T-helper 9 cell (primary cell): ENCODE results near the gene TERT.
"Not testable (repeated sequence)": the region's sequence is repeated elsewhere in the genome, so short reads cannot be mapped to it uniquely, and the experiment has no call there.

ENCODE experiments used
- DNase-seq: peaks from one replicate; pipeline ENCODE4 v3.0.0-alpha.2; 2020

TERT gene

DNA sequence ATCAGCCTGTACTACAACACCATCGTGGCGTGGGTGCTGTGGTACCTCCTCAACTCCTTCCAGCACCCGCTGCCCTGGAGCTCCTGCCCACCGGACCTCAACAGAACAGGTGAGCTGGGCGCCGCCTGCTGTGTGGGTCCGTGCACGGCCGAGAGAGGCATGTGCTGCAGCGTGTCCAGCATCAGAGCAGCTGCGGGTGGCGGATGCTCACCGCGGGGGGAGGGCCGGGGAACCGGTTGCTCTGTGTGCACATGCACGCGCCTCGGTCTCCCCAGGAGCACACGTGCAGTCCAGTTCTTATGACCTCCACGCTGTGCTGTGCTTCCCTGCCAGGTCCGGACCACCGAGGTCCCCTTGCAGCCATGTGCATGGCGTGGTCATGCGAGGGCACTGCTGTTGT lies 62.1 kb downstream of the TERT start:
- DNase-seq = no peak

DNA sequence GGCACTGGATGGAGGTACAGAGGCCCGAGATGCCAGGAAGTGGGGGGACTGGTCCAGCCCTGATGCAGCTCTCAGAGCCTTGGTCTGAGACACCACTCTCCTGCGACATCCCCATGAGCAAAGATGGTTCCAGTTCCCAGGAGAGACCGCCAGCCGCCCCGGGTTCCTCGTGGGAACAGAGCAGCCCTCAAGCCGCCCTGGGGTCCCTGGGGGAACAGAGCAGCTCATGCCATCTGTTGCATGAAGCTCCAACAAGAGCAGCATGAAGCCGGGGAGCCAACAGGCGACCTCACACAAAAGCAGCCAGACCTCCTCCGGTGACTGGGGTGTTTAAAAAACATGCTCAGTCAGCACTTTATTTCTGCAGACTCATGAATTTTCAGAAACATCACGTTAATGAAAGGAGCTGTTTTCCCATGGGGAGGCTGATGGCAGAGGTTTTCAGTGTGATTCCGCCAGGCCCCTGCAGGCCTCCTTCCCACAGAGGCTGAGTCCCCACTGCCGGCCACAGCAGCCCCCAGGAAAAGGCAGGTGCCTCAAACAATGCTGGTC lies 63.4 kb downstream of the TERT start:
- no peak for DNase-seq

GRCh38 chr5:1230551-1230950 lies 64.3 kb downstream of the TERT start:
- DNase-seq = no peak

GRCh38 chr5:1229822-1230221 lies 65.0 kb downstream of the TERT start:
- DNase-seq = no peak

DNA sequence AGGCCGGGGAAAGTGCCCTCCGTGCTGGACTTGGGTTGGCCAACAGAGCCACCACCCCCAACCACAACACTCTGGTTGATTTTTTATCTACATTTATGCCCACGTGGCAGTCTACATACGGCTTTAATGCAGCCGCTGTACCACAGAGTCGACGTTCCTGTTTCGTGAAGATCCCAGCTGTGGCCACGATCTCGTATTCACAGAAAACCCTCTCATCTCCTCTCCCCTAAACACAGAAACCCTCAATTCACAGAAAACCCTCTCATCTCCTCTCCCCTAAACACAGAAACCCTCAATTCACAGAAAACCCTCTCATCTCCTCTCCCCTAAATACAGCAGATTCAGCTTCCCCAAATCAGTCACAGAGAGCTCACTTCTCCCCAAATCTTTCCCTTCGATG lies 65.8 kb downstream of the TERT start:
- DNase-seq = not testable (repeated sequence)

GRCh38 chr5:1228120-1228519 lies 66.7 kb downstream of the TERT start:
- no peak for DNase-seq

- no peak for DNase-seq
Observed at GRCh38 chr5:1227667-1228066, 67.2 kb downstream of the TERT start.

DNA sequence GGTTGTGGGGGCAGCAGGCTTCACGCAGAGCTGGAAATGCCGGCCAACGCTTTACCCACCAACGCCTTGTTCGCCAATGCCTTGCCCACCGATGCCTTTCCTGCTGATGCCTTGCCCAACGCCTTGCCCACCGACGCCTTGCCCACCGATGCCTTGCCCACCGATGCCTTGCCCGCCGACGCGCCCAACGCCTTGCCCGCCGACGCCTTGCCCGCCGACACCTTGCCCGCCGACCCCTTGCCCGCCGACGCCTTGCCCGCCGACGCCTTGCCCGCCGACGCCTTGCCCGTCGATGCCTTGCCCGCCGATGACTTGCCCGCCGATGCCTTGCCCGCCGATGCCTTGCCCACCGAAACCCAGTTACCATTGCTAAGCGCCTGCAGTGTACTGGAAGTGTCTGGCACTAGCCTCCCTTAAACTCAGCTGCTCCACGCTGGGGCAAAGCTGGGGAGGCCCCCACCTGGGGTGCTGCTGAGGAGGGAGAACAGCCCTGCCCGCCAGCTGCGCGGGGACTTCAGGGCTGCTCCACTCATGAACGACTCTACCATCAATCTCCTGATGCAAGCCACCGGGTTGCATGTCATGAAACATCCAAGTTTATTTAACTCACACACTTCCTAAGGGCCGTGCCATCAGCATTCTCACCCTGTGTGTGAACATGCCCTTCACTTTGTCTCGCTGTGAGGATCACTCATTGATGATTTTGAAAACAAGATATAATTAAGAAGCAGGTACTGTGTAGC lies 67.9 kb downstream of the TERT start:
- DNase-seq = no peak

- DNase-seq = no peak
Observed at GRCh38 chr5:1226231-1226630, 68.6 kb downstream of the TERT start.

DNA sequence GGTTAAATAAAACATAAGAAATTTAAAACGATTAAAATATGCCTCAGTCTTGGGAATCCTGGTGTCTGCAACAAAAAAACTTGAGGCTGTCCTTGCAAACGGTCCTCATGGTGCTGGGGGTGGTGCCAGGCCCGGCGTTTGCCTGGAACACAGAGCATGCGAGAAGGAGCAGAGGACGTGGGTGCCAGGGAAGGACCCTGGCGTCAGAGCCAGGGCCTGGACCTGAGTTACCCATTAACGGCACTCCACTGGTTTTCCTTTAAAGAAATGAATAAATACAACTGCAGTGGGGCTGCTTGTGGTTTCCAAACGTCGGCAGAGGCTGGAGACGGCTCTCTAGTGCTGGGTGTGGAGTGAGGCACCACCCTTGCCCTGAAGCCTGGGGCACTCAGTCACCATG lies 69.8 kb downstream of the TERT start, which contains the start of gene SLC6A18:
Gene SLC6A18 (plus strand): TSS at position 301 of the 400 bp plus-strand sequence. CDS start 97 bp downstream, at position 398.
- no peak for DNase-seq

- no peak for DNase-seq
Observed at GRCh38 chr5:1224631-1225030, 70.2 kb downstream of the TERT start.

- no peak for DNase-seq
Observed at GRCh38 chr5:1223278-1223670, 71.6 kb downstream of the TERT start.

DNA sequence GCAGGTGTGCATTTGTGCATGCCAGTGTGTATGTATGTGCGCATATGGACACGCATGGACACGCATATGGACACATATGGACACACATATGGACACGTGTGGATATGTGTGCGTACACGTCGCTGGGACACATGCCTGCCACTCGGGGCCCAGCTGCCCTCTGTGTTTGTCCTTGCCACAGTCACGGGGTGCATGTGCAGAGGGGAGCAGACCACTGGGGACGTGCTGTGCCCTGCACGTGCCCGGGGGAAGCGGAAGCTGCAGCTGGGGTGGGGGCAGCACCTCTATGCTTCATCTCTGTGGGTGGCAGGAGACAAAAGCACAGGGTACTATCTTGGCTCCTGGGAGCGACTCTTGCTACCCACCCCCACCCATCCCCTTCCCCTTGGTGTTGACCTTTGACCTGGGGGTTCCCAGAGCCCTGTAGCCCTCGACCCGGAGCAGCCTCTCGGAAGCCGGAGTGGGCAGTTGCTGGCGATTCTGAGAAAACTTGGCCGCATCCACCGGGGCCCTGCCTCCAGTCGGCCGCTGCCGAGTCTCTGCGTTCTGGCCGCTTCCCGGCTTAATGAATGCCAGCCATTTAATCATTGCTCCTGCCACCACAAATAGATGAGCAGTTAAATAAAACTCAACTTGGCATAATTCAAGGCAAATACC lies 72.1 kb downstream of the TERT start:
- DNase-seq = no peak

- no peak for DNase-seq
Observed at GRCh38 chr5:1222147-1222546, 72.7 kb downstream of the TERT start.

- DNase-seq = no peak
Observed at GRCh38 chr5:1221721-1222120, 73.1 kb downstream of the TERT start.

GRCh38 chr5:1220831-1221230 lies 74.0 kb downstream of the TERT start:
- DNase-seq = no peak

GRCh38 chr5:1220351-1220750 lies 74.5 kb downstream of the TERT start:
- DNase-seq = no peak

DNA sequence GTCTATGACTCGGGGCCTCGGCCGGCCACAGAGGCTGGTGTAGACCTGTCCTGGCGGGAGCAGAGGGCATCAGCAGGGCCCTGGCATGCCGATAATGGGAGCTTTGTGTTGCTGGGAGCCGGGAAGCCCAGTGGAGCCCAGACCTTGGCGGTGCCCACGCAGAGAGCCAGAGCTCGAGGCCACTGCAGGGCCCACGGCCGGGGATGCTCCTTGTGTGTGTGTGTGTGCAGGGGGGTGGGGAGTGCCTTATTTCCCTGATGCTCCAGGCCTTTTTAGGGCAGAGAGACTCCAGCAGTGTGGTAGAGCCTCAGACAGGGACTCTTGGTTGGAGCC lies 75.1 kb downstream of the TERT start:
- no peak for DNase-seq

- DNase-seq = no peak
Observed at GRCh38 chr5:1219098-1219767, 75.6 kb downstream of the TERT start.

GRCh38 chr5:1218351-1219080 lies 76.4 kb downstream of the TERT start:
- no peak for DNase-seq

DNA sequence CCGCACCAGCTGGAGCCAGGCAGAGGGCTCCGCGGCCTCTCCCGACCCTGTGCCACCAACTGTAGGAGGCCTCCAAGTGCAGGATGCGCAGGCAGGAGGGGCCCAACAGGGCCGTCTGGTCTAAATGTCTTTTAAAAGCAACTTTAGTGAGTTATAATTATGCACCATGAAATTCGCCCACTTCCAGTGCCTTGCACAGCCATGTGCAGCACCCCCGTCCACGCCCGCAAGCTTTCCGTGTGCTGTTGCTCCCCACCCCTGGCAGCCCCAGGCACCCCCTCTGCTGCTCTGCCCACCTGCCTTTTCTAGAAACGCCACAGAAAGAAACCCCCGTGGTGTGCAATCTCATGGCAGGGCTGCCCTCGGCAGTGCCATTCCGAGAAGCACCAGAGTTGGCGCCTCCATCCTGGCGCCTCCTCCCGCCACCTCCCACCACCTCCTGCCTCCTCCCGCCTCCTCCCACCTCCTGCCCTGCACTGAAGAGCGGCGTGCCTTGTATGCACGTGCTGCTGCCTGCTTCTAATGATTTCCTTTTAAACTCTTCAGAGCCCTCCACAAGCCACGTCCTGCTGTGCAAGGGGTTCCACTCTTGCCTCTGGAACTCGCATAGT lies 77.2 kb downstream of the TERT start:
- no peak for DNase-seq

DNA sequence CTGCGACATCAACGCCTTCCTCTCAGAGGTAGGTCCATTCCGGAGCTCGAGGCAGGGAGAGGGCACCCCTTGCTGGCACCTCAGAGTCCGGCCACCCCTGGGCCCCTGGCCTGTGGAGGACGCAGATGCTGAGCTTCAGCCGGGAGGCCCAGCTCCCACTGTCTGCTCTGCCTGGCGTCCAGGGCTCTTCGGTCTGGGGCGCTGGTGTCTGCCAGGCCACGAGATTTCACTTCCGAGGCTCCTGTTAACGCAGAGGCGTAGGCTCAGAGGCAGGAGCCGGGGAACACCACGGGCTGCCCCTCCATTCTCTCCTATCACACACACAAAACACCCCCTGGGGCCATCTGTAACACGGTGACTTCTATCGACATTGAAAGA lies 78.0 kb downstream of the TERT start:
- no peak for DNase-seq
